ENCODE measurements around the gene SLC38A2. TPM values are rescaled to one million over a fixed set of nuclear protein-coding genes. Genes with fewer than 3 reads are reported as not detected.
"Not testable (repeated sequence)": the region's sequence is repeated elsewhere in the genome, so short reads cannot be mapped to it uniquely, and the experiment has no call there.

The SLC38A2 gene
- total RNA-seq, 2 donors from 2014 or later: 116 to 264 TPM

DNA sequence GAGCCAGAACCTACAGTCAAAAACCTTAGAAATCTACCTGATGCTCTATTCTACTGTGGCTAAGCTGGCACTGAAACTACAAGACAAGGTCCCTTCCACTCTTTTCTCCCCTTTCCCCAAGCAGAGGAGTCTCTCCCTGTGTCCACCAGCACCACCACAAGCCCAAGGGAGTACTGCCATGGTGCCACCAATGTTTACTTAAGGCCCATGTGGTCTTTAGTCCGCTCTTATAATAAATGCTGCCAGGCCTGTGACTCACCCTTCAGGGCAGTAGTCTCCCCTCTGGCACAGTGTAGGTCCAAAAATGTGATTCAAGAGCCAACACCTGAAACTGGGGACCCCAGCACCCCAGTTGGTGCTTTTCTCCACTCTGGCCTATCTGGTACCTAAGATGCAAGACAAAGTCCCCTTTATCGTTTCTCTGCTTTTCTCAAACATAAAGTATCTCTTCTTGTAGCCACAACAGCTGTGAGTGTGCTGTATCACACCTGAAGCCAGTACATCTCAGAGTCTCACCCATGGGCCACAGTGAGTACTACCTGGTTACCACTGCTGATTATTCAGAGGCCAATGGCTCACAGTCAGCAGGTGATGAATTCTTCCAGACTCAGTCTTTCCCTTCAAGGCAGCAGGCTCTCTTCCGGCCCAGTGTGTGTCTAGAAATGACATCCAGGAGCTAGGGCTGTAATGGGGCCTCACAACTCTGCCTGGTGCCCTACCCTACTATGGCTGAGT lies 29.3 kb downstream of the SLC38A2 start:
- Histone ChIP-seq H3K4me3 (no peak overlapping the region), H3K4me1 (replicated peaks) (no peaks in the 10 kb centered on the region), H3K27me3 (replicated peaks; ENCODE audit: insufficient read depth) (no peaks in the 10 kb centered on the region), H3K27ac (no peak overlapping the region), H3K9me3 (no peaks in the 10 kb centered on the region), H3K36me3 (no peaks in the 10 kb centered on the region)
- no peak for DNase-seq (ENCODE audit: low spot score)
- 88% methylated on average over 3 of the region's 3 CpGs for WGBS
- TF ChIP-seq POLR2A (IDR thresholded peaks at IDR 0.05) (no peak), POLR2AphosphoS5 (IDR thresholded peaks at IDR 0.05) (no peak), CTCF (IDR thresholded peaks at IDR 0.05) (no peak)
- intact Hi-C loops (cut with DNase I): no loop called here

DNA sequence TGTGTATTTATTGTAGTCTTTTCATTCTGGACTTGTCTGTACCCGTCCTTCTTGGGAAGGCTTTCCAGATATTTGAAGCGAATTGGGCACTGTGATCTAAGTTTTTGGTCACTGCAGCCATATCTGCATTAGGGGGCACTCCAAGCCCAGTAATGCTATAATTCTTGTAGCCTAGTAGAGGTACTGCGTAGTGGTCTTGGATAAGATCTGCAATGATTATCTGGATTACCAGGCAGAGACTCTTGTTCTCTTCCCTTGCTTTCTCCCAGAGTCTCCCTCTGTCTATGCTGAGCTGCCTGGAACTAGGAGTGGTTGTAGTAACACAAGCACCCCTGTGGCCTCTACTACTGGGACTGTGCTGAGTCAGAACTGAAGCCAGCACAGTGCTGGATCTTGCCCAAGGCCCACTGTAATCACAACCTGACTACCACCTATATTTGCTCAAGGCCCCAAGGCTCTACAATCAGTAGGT lies 30.0 kb downstream of the SLC38A2 start:
- no peaks in the 10 kb centered on the region for H3K27me3 ChIP-seq (replicated peaks; ENCODE audit: insufficient read depth)
- no peaks in the 10 kb centered on the region for H3K9me3 ChIP-seq
- H3K4me3 ChIP-seq: no peak overlapping the region
- no peak overlapping the region for H3K27ac ChIP-seq
- no peaks in the 10 kb centered on the region for H3K36me3 ChIP-seq
- TF ChIP-seq CTCF (IDR thresholded peaks at IDR 0.05): peak in 3 of 4 experiments; percentile 27 to 43 (median 41)
- TF ChIP-seq POLR2A (IDR thresholded peaks at IDR 0.05): no peak
- no peak for TF ChIP-seq POLR2AphosphoS5 (IDR thresholded peaks at IDR 0.05)
- intact Hi-C loops (cut with DNase I): no loop called here
- peak; percentile 13 for DNase-seq (ENCODE audit: low spot score)
- 61% methylated on average over 3 of the region's 3 CpGs for WGBS
- no peaks in the 10 kb centered on the region for H3K4me1 ChIP-seq (replicated peaks)

DNA sequence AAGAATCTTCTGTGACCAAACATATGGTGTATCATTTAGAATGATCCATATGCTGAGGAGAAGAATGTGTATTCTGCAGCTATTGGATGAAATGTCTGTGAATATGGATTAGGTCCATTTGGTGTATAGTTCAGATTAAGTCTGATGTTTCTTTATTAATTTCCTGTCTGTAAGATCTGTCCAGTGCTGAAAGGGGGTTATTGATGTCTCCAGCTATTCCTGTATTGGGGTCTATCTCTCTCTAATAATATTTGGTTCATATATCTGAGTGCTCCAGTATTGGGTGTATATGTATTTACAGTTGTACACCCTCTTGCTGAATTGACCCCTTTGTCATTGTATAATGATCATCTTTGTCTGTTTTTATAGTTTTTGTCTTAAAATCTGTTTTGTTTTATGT lies 33.5 kb downstream of the SLC38A2 start:
- Histone ChIP-seq H3K27me3 (replicated peaks; ENCODE audit: insufficient read depth) (no peaks in the 10 kb centered on the region), H3K9me3 (no peaks in the 10 kb centered on the region), H3K4me3 (no peak overlapping the region), H3K36me3 (no peaks in the 10 kb centered on the region), H3K4me1 (replicated peaks) (no peaks in the 10 kb centered on the region), H3K27ac (no peak overlapping the region)
- intact Hi-C loops (cut with DNase I): no loop called here
- DNase-seq (ENCODE audit: low spot score): no peak
- no peak for TF ChIP-seq POLR2AphosphoS5 (IDR thresholded peaks at IDR 0.05)
- TF ChIP-seq CTCF (IDR thresholded peaks at IDR 0.05): no peak
- no peak for TF ChIP-seq POLR2A (IDR thresholded peaks at IDR 0.05)

DNA sequence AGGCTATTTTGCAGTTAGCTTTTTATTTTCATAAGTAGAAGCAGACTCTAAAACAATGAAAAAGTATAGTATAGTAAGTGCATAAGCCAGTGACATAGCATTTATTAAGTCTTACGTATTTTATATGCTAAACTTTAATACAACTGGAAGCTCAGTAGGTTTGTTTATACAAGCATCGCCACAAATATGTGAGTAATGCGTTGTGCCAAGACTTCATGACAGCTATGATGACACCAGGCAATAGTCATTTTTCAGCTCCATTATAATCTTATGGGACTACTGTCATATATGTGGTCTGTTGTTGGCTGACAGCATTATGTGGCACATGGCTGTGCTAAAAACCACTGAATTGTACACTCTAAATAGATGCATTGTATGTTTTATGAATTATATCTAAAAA lies 40.3 kb downstream of the SLC38A2 start:
- no peaks in the 10 kb centered on the region for H3K9me3 ChIP-seq
- no peaks in the 10 kb centered on the region for H3K36me3 ChIP-seq
- no peak overlapping the region for H3K27ac ChIP-seq
- no peaks in the 10 kb centered on the region for H3K4me1 ChIP-seq (replicated peaks)
- no peak for DNase-seq (ENCODE audit: low spot score)
- no peak overlapping the region for H3K4me3 ChIP-seq
- no peaks in the 10 kb centered on the region for H3K27me3 ChIP-seq (replicated peaks; ENCODE audit: insufficient read depth)
- WGBS: 31% methylated on average over 3 of the region's 3 CpGs
- intact Hi-C loops (cut with DNase I): no loop called here
- TF ChIP-seq POLR2AphosphoS5 (IDR thresholded peaks at IDR 0.05) (no peak), POLR2A (IDR thresholded peaks at IDR 0.05) (no peak), CTCF (IDR thresholded peaks at IDR 0.05) (no peak)

GRCh38 chr12:46325075-46325474 lies 47.5 kb downstream of the SLC38A2 start:
- H3K9me3 ChIP-seq; H3K36me3 ChIP-seq; H3K27ac ChIP-seq; H3K4me3 ChIP-seq; H3K27me3 ChIP-seq (replicated peaks; ENCODE audit: insufficient read depth); H3K4me1 ChIP-seq (replicated peaks); intact Hi-C loops (cut with DNase I); DNase-seq (ENCODE audit: low spot score): not testable (repeated sequence)
- WGBS: 93% methylated on average over 5 of the region's 5 CpGs

Measured in prostate gland (tissue), 2 donors.